ENCODE results near the gene GASK1A.

The GASK1A gene

GRCh38 chr3:43076857-43077256 lies 97.7 kb downstream of the GASK1A start:
- H3K27ac ChIP-seq: no peak overlapping the region
- no peak for TF ChIP-seq CTCF (conservative IDR thresholded peaks at IDR 0.05)

- TF ChIP-seq CTCF (conservative IDR thresholded peaks at IDR 0.05): no peak
- no peak overlapping the region for H3K27ac ChIP-seq
Observed at GRCh38 chr3:43077261-43077660, 98.2 kb downstream of the GASK1A start.

- no peak overlapping the region for H3K27ac ChIP-seq
- no peak for TF ChIP-seq CTCF (conservative IDR thresholded peaks at IDR 0.05)
Observed at GRCh38 chr3:43077707-43078106, 98.6 kb downstream of the GASK1A start.

- TF ChIP-seq CTCF (conservative IDR thresholded peaks at IDR 0.05): no peak
- no peak overlapping the region for H3K27ac ChIP-seq
Observed at GRCh38 chr3:43079536-43080332, 100.6 kb downstream of the GASK1A start.

- H3K27ac ChIP-seq: no peak overlapping the region
- no peak for TF ChIP-seq CTCF (conservative IDR thresholded peaks at IDR 0.05)
Observed at GRCh38 chr3:43080726-43081568, 101.8 kb downstream of the GASK1A start.

- H3K27ac ChIP-seq: no peak overlapping the region
- no peak for TF ChIP-seq CTCF (conservative IDR thresholded peaks at IDR 0.05)
Observed at GRCh38 chr3:43081796-43082195, 102.7 kb downstream of the GASK1A start.

GRCh38 chr3:43082457-43082856 lies 103.3 kb downstream of the GASK1A start:
- no peak overlapping the region for H3K27ac ChIP-seq
- TF ChIP-seq CTCF (conservative IDR thresholded peaks at IDR 0.05): no peak
